ENCODE results near the gene CRIM1.

CRIM1 gene

GRCh38 chr2:36425608-36426355 lies 70.2 kb downstream of the CRIM1 start:
- H3K27ac ChIP-seq (ENCODE audit: low read length) = no peak overlapping the region
- no peaks in the 10 kb centered on the region for H3K36me3 ChIP-seq (ENCODE audit: insufficient read depth, low read length)
- ATAC-seq (ENCODE audit: insufficient read depth, low read depth) (no peak), DNase-seq (no peak)
- no peak for TF ChIP-seq CTCF (IDR thresholded peaks at IDR 0.05; ENCODE audit: borderline replicate concordance, extremely low read depth, low read length, poor library complexity, severe bottlenecking)
- no peak for TF ChIP-seq EZH2 (IDR thresholded peaks at IDR 0.05; ENCODE audit: borderline replicate concordance, low read depth, low read length, severe bottlenecking)
- no peak overlapping the region for H3K4me2 ChIP-seq (ENCODE audit: insufficient read depth, low read length)
- no peaks in the 10 kb centered on the region for H3K79me2 ChIP-seq (ENCODE audit: insufficient read depth, low read length)
- no peaks in the 10 kb centered on the region for H4K20me1 ChIP-seq (ENCODE audit: insufficient read depth, low read length)
- H3K27me3 ChIP-seq (ENCODE audit: insufficient read depth, low read length, poor library complexity) = peaks cover under 1% of the 10 kb centered on the region
- H3K9ac ChIP-seq (ENCODE audit: low read depth, low read length) = no peak overlapping the region
- H3K9me3 ChIP-seq (ENCODE audit: insufficient read depth, low read length, severe bottlenecking) = no peaks in the 10 kb centered on the region
- no peak overlapping the region for H3K4me3 ChIP-seq (ENCODE audit: low read depth in 1 of 2, low read length in 2 of 2)
- H2AFZ ChIP-seq (ENCODE audit: low read depth, low read length) = no peak overlapping the region
- no peaks in the 10 kb centered on the region for H3K4me1 ChIP-seq (ENCODE audit: insufficient read depth, low read length)

GRCh38 chr2:36427790-36428243 lies 72.2 kb downstream of the CRIM1 start:
- DNase-seq (no peak), ATAC-seq (ENCODE audit: insufficient read depth, low read depth) (no peak; the same call in 2 of the 3 replicates)
- Histone ChIP-seq H3K9me3 (ENCODE audit: insufficient read depth, low read length, severe bottlenecking) (no peaks in the 10 kb centered on the region), H3K27me3 (ENCODE audit: insufficient read depth, low read length, poor library complexity) (no peaks in the 10 kb centered on the region), H3K79me2 (ENCODE audit: insufficient read depth, low read length) (no peaks in the 10 kb centered on the region), H4K20me1 (ENCODE audit: insufficient read depth, low read length) (no peaks in the 10 kb centered on the region), H3K4me3 (ENCODE audit: low read depth in 1 of 2, low read length in 2 of 2) (no peak overlapping the region), H3K9ac (ENCODE audit: low read depth, low read length) (no peak overlapping the region), H3K27ac (ENCODE audit: low read length) (no peak overlapping the region), H3K36me3 (ENCODE audit: insufficient read depth, low read length) (no peaks in the 10 kb centered on the region), H3K4me2 (ENCODE audit: insufficient read depth, low read length) (no peak overlapping the region), H2AFZ (ENCODE audit: low read depth, low read length) (no peak overlapping the region), H3K4me1 (ENCODE audit: insufficient read depth, low read length) (no peaks in the 10 kb centered on the region)
- TF ChIP-seq CTCF (IDR thresholded peaks at IDR 0.05; ENCODE audit: borderline replicate concordance, extremely low read depth, low read length, poor library complexity, severe bottlenecking) (no peak), EZH2 (IDR thresholded peaks at IDR 0.05; ENCODE audit: borderline replicate concordance, low read depth, low read length, severe bottlenecking) (no peak)

- 0 out of 2 replicates have a peak overlapping the region, but pooled peaks have one; percentile 2 for H2AFZ ChIP-seq (ENCODE audit: low read depth, low read length)
- DNase-seq = no peak
- ATAC-seq (ENCODE audit: insufficient read depth, low read depth) = no peak
- H3K79me2 ChIP-seq (ENCODE audit: insufficient read depth, low read length) = no peaks in the 10 kb centered on the region
- H3K9ac ChIP-seq (ENCODE audit: low read depth, low read length) = no peak overlapping the region
- H3K27ac ChIP-seq (ENCODE audit: low read length) = no peak overlapping the region
- no peaks in the 10 kb centered on the region for H3K4me1 ChIP-seq (ENCODE audit: insufficient read depth, low read length)
- no peaks in the 10 kb centered on the region for H3K27me3 ChIP-seq (ENCODE audit: insufficient read depth, low read length, poor library complexity)
- no peaks in the 10 kb centered on the region for H4K20me1 ChIP-seq (ENCODE audit: insufficient read depth, low read length)
- no peaks in the 10 kb centered on the region for H3K36me3 ChIP-seq (ENCODE audit: insufficient read depth, low read length)
- no peak for TF ChIP-seq CTCF (IDR thresholded peaks at IDR 0.05; ENCODE audit: borderline replicate concordance, extremely low read depth, low read length, poor library complexity, severe bottlenecking)
- TF ChIP-seq EZH2 (IDR thresholded peaks at IDR 0.05; ENCODE audit: borderline replicate concordance, low read depth, low read length, severe bottlenecking) = no peak
- no peak overlapping the region for H3K4me2 ChIP-seq (ENCODE audit: insufficient read depth, low read length)
- no peaks in the 10 kb centered on the region for H3K9me3 ChIP-seq (ENCODE audit: insufficient read depth, low read length, severe bottlenecking)
- no peak overlapping the region for H3K4me3 ChIP-seq (ENCODE audit: low read depth in 1 of 2, low read length in 2 of 2)
Measured at GRCh38 chr2:36430549-36430948, 75.0 kb downstream of the CRIM1 start.

Measured in DND-41 (cell line).